ENCODE data around the gene SPARCL1.
"Not testable (repeated sequence)": the region's sequence is repeated elsewhere in the genome, so short reads cannot be mapped to it uniquely, and the experiment has no call there.

The SPARCL1 gene, protein sequence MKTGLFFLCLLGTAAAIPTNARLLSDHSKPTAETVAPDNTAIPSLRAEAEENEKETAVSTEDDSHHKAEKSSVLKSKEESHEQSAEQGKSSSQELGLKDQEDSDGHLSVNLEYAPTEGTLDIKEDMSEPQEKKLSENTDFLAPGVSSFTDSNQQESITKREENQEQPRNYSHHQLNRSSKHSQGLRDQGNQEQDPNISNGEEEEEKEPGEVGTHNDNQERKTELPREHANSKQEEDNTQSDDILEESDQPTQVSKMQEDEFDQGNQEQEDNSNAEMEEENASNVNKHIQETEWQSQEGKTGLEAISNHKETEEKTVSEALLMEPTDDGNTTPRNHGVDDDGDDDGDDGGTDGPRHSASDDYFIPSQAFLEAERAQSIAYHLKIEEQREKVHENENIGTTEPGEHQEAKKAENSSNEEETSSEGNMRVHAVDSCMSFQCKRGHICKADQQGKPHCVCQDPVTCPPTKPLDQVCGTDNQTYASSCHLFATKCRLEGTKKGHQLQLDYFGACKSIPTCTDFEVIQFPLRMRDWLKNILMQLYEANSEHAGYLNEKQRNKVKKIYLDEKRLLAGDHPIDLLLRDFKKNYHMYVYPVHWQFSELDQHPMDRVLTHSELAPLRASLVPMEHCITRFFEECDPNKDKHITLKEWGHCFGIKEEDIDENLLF

DNA sequence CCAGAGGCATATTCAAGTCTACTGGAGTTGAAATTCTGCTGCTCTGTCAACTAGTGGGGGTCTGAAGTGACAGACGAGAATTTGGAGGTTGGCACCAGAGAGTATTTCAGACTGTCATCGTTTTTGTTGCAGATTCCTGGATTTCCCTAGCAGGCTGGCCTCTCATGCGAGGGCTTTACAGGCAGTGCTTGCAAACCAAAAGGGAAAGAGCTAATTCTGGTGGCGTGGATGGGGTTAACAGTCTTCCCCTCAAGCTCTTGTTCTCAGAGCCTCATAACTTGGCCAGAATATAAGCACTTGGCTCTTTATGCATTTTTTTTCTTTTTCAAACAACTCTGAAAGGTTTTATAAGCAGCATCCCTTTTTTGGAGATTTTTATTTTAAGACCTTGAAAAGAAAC lies at the start of gene SPARCL1:
SPARCL1 (minus strand) TSS at position 190 of the 400 bp plus-strand sequence. CDS start 29,802 bp downstream, outside the sequence.
- no peak for DNase-seq

DNA sequence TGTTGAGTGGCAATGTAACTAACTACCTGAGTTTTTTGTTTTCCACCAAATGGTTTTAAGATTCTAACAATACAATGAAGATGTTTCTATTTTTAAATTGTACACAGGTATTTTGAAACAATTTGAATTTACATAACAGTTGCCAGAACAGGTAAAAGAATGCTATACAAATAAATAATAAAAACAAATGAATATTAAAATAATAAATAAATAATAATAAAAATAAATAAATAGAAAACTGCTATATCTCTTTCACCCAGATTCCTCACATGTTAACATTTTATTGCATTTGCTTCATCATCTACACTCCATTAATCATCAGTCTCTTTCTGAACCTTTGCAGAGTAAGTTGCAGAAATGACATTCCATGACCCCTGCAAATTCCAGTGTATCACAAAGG lies 46.8 kb upstream of the SPARCL1 start:
- no peak for DNase-seq

DNA sequence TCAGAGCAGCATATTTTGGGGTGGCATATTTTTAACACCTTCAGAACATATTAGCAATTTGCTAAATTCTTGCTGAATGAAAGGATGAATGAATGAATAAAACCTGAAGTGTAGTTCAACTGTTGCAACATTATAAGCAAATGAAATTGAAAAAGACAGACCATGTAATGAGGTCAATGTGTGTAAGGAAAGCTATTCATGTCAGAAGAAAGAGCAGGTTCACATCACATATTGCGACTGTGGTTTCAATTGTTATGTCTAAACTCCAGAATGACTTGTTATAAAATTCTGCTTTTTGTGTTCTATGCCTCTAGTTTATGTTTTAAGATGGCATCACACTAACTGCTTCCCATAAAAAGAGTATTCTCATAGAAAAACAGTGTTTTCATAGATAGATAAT lies 46.2 kb upstream of the SPARCL1 start:
- DNase-seq, result no peak

DNA sequence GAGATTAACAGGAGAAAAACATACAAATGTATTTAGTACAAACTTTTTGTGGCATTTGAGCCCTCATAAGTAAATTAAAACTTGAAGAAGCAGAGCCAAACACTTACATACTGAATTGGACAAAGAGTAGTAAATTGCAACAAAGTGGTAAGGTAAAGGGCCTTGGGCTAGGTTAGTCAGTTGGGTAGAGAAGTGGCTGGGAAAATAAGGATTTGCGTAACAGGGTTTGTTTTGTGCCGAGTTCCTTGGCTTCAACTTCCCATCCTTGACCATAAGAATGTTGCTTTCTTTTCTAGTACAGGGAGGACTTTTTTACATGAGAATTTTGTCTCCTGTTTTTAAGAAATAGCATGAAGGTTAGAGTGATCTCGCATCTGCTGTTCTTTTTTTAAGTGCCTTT lies 45.8 kb upstream of the SPARCL1 start:
- DNase-seq, result no peak

DNA sequence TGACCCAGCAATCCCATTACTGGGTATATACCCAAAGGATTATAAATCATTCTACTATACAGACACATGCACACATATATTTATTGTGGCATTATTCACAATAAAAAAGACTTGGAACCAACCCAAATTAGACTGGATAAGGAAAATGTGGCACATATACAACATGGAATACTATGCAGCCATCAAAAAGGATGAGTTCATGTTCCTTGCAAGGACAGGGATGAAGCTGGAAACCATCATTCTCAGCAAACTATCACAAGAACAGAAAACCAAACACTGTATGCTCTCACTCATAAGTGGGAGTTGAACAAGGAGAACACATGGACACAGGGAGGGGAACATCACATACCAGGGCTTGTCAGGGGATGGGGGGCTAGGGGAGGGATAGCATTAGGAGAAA lies 45.2 kb upstream of the SPARCL1 start:
- not testable (repeated sequence) for DNase-seq

DNA sequence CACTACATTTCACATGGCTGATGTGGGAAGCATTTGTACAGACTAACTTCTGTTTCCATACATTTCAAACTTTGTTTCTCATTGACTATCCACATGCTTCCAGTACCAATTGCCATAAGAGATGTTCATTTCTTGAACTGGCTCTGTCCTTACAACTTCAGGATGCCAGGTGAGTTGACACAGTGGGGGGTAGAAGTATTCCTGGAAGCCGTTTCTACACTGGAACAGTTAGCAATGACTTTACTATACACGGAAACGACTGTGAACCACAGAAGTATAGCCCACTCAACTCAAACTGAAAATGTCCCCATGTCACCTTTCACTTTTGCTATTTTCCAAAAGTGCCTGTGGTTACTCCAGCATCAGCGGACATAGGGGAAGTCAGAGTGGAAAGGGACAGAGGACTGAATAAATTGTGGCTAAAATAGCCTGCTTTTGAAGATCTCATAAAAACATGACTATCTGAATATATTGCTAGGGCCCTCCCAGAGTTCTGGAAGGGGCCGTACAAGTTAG lies 41.2 kb upstream of the SPARCL1 start:
- no peak for DNase-seq

DNA sequence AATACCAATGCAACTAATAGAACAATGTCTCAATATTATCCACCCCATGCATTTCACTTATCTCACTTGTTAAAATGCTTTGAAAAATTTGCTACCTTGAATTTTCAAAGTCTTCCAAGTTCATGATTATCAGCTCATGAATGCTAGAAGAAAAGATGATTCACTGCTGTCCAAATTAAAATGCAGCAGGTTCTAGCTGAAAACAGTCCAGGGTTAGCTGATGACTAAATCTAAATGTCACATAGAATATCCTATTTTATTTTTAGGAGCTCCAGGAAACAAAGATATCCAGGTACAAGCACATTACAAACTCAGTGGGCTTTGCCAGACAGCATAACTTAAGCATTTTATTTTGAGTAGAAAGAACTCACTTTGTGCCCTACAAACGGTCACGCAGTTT lies 38.0 kb upstream of the SPARCL1 start:
- DNase-seq, result no peak

DNA sequence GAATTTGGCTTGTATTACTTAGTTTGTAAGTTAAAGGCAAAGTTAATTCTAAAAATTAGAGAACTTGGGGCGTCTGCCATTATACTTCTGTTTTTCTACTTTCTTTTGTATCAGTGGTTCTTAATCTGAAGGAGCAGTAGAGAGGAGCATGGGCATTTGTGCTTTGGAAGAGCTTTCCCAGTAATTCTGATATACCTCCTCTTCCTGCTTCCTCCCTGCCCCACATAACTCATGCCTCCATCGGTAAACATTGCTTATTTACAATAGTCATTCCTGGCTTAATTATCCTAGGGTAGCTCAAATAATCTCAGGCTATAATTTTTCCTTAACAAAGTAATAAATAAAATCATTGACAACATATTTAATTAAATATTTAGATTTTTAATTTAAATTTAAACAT lies 37.1 kb upstream of the SPARCL1 start:
- no peak for DNase-seq

DNA sequence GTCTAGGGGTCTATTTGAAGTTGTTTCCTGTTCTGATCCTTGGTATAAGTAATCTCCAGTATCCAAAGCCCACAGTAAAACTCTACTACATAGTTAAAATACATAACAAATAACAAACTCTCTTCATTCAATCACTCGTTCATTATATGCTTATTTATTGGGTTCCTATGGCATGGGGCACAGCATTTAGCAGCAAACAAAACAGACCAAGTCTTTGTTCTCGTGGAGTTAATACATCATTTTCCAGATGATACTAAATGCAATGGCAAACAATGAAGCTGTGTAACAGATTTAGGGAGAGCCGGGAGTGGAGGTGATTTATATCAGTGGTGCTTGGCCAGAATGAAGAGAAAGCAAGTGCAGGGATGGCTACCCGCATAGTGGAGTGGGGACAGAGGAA lies 36.6 kb upstream of the SPARCL1 start:
- no peak for DNase-seq

DNA sequence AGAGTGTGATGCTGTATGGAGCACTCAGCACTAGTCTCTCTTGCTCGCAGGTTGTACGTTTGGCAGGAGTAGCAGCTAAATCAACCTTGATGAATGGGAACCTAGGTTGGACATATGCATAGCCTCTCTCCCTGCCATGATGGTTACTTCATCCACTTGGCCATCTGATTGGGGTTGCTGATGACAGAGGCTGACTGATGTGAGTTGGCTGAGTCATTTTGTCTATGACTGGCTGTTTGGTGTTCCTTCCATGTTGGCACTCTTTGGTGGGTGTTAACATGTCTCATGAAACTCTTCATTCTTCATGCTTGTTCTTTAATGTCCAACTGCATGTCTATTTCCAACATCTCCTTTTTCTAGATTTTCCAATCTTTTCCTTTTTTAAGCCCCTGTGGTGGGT lies 31.6 kb upstream of the SPARCL1 start:
- DNase-seq, result no peak

DNA sequence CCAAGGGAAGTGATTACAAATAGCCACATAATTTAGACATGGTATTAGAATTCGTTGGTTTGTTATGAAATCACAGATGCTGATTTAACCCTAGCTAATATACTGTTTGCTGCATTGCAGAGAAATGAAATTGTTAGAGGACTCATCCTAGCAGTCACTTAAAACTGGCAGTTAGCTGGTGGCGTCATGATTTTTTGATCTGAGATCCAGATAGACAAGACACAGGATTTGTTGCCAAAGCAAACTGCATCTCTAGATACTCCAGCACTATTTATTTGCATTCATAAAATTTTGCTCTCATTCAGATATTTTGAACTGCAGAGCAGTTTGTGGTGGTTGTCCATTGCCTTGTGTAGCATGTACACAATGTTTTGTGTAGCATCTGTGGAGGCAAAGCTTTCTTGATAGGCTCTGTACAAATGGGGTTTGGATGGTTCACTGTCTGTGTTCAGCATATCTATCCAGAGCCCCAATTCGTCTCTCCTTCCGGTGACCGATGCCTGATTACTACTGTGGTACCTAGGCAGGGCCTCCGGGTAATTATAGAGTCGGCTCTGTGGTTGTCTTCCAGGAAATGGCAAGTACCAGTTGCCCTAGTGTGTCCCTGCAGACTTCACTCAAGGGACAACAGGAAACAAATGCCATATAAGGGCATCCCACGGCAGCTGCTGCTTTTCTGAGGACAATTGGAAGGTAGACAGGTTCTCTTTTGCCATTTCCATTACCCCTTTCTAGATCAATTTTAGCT lies 30.1 kb upstream of the SPARCL1 start:
- no peak for DNase-seq

DNA sequence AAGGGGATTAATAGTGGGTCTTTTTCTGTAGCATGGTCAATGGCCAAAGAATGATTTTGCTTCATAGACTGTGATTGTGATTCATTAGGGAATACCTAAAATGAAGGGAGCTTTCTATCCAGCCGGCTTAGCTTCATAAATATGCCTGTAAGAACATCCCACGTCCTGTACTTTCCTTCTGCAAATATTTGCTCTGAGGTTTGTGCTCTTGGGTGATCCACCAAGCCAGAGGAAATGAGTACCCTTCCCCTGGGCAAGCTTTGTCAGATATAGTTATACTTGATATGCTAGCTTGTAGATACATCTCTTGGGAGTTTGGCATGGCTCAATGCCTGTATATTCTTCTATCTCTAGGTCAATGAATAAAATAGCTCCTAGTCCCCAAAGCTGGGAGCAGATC lies 28.2 kb upstream of the SPARCL1 start:
- no peak for DNase-seq

DNA sequence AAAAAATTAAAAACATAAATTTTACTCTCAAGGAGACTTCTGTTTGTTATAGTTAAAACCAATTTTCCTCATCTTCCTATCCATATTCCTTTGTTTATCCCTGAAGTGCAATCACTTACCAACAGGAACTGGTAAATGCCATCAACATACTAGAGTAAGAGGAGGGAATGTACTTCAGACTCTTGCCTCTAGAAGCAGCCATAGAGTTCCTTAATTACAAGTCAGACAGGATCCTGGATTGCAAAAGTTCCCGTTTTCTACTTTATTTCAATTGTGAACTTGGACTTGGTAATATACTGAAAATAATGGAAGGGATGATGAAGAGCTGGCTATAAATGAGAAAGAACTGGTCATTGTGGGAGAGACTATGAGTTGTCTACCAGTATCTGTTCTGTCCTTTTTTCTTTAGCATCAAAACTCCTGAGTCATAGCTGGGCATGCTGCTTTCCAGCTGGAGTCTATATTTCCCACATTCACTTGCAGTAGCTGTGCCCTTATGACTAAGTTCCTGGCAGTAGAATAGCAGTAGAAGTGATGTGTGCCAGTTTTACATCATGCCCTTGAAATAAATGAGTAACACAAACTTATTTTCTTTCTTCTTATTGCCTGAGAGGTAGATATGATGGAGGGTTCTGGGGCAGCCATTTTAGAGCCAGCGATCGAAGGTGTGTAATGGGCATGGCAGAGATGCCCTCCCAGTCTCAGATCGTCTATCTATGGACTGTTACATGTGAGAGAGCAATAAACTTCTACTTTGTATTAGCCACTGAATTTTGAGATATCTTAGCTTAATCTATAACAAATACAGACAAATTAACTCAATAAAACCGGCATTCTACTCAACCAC lies 26.8 kb upstream of the SPARCL1 start:
- peak; percentile 82 for DNase-seq

DNA sequence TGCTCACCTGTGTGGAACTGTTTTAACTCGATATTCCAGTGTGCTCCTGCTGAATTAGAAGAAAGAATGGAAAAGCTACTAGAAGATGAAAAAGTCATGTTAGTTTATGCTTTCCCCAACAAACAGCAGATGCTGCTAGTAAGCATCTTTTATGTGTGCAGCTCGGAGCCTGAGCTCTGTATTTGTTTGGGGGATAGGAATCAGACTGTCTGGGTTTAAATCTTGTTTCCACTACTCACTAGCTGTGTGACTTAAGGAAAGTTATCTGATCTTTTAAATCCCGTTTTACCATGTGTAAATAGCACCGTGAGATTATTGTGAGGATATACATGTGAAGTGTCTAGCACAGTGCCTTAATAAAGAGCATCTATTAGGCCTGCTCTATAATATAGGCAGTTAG lies 24.0 kb upstream of the SPARCL1 start:
- DNase-seq, result no peak

DNA sequence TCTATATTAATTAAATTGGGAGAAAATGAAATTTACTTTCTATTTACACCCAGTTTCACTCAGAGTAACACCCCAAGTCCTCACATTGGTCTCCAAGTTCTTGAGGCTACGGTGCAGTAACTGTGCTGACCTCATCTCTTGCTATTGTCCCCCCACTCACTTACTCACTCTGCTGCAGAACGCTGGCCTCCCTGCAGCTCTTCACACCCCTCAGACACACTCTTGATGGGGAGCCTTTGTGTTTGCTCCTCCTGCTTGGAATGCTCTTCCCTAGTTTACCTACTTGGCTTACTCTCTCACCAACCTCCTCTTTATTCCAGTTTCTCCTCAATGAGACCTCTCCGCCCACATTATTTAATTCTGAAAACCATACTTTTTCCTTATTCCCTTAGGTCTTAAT lies 22.2 kb upstream of the SPARCL1 start:
- no peak for DNase-seq

DNA sequence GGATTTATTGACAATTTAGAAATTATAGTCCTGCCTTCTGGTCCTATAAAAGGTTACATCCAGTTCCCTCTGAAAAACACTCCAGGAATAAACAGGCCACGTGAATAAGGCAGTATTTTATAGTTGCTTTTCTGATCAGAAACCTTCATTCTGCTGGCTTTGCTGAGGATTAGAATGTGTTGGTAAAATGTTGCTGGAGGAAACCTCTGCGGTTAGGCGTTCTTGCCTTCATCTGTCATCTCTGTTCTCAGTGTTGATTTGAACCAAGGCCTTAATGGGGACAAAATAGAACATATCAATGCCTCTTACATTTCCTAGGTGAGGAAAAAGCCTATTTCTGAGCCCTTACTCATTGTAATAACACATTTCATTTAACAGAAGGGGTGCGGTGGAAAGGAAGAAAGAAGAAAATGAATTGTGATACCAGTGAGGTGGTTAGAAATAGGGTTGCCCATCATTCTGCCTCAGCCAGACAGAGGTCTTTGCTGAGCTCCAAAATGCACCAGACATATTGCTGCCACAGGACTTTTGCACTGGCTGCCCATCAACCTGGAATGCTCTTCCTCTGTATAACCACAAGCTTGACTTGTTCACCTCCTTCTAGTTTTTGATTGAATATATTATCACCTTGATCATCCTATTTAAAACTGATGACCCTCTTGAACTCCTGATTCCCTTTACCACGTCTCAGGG lies 18.0 kb upstream of the SPARCL1 start:
- DNase-seq, result no peak

DNA sequence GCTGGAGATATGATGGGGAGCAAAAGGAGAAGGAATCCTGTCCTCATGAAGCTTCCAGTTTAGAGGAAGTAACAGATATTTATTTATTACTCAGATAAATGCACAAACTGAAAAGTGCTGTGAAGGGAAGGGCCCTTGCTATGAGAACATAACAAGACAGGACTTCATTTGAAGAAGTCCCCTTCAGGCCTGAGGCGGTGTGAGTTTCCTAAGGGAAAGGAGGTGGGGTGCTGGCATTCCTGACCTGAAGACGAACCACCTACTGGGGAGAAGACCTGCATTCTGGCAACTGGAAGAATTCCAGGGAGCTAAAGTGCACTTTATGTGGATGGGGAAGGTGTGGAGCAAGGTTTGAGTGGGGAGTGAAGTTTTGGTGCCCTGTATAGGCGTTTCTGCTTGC lies 15.9 kb upstream of the SPARCL1 start:
- DNase-seq, result no peak

DNA sequence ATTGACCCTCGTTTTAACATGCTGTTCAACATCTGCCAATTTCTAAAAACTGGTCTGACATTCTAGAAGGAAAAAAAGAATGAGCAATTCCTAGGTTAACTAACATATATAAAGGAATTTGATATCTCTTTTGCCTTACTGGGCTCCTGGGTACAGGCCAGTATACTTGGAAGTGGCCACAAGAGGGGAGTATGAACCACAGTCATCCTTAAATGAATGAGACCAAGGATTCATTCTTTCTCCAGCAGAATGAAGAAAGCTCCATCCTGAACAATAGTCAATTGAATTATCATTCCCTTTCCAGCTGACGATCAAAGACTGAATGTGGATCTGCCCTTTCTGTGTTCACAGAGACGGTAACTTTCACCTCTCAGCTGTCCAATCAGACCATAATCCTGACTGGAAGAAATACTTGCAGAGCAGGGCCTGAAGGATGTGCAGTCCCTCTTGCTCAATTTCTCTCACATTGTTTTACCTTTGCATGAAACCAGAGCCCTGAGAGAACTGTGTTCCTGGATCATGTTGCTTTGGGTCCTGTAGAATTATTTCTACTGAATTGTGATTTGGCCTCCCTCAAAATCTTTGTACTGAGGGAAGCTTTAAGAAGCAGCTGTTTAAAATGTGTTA lies 14.8 kb upstream of the SPARCL1 start:
- peak; percentile 66 for DNase-seq

DNA sequence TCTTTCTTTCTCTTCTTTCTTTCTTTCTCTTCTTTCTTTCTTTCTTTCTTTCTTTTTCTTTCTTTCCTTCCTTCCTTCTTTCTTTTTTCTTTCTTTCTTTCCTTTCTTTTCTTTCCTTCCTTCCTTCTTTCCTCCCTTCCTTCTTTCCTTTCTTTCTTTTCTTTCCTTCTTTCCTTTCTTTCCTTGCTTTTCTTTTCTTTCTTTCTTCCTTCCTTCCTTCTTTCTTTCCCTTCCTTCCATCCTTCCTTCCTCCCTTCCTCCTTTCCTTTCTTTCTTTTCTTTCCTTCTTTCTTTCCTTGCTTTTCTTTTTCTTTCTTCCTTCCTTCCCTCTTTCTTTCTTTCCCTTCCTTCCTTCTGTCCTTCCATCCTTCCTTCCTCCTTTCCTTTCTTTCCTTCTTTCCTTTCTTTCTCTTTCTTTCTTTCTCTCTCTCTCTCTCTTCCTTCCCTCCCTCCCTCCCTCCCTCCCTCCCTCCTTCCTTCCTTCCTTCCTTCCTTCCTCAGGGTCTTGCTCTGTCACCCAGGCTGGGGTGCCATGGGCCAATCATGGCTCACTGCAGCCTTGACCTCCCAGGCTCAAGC lies 13.6 kb upstream of the SPARCL1 start:
- DNase-seq, result no peak

DNA sequence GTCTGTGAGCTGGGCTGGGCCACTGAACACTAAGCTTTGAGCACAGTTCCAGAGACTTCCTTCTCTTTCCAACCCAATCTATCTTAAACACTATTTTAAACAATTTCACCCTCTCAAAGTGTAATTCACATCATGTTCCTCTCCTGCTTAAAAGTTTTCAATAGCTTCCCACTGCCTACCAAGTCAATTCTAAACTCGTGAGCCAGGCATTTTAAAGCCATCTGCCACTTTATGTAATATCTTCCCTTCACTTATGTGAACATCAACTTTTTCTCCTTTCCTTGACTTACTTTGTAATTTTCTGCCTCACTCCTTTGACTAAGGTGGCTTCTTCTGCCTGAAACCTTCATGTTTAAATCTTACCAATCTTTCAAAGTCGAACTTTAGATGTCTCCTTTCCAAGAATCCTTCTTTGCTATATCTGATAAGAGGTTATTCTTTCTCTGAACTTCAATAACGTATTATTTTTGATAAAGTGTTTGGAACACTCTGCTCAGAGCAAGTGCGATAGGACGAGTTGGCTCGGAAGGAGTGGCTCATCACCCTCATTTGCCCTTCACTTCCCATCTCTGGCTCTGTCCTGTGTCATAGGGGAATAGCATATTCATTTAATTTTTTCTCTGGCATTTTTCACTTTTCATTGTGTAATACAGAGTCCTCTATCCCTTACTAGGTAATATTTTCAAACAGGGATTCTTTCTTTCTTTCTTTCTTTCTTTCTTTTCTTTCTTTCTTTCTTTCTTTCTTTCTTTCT lies 13.0 kb upstream of the SPARCL1 start:
- no peak for DNase-seq

Data from kidney glomerular epithelial cell (primary cell).